Measurements from ENCODE around the gene COL4A2.

DNA sequence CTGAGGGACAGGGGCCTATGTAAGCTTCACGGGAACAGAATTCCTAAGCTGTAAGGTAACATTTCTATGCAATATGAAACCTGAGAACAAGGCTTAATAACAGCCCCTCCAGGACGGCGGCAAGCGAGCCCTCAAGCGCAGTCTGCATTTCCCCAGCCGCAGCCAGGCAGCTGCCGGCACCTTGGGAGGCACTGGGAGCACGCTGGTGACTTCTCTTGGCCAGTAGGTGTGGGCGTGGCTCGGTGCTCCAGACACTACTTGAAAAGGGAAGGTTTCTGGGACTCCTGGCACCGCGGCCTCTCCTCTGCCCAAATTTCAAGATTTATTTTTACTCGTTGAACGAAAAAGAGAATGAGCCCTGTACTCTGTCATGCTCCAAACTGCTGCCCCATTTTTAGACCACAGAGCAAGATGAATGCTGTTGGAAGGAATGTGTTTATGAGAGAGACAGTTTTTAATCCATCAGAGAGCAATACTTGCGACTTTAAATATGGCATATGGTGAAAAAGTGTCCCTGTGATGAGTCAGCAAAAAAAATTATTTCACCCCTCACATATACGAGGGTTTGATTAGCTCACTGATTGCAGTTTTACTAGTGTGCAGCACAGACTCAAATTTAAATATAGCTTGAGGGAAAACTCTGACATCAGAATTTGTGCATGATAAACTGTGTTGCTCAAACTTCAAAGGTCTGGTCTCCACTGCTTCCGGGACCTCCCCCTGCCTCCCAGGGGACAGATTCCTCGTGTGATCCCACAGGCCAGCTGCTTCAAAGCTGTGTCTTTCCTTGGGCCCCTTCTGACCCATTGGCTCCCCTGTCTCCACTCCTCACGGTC, 81.2 kb downstream of the COL4A2 start:
- TF ChIP-seq POLR2AphosphoS5 (IDR thresholded peaks at IDR 0.05; ENCODE audit: borderline replicate concordance, low read depth, low read length), result peak; percentile 52; the same call in 1 of the 2 replicates
- TF ChIP-seq EZH2 (IDR thresholded peaks at IDR 0.05), result no peak
